Neuronal stem cell (in vitro differentiated cells): ENCODE measurements around the gene ISCU.

Experiments used
- DNase-seq: peaks from one replicate; pipeline ENCODE4 v3.0.0-alpha.2; 2013; ENCODE audit warnings: low spot score
- H2AFZ ChIP-seq: one replicate; pipeline ENCODE4 v1.6.1; 2013; ENCODE audit warnings: mild to moderate bottlenecking, low read length, inconsistent platforms
- H2AK5ac ChIP-seq: 2 replicates; pipeline ENCODE4 v1.6.1; 2013; ENCODE audit warnings: low read depth, mild to moderate bottlenecking, inconsistent platforms, low read length, moderate library complexity, mixed read lengths
- H2BK120ac ChIP-seq: 2 replicates; pipeline ENCODE4 v1.6.1; 2013; ENCODE audit warnings: low read depth, mild to moderate bottlenecking, inconsistent platforms, low read length, moderate library complexity, mixed read lengths
- H2BK12ac ChIP-seq: one replicate; pipeline ENCODE4 v1.6.1; 2013; ENCODE audit warnings: low read length, inconsistent platforms
- H2BK15ac ChIP-seq: 2 replicates; pipeline ENCODE4 v1.6.1; 2013; ENCODE audit warnings: mild to moderate bottlenecking, low read length, inconsistent platforms, mixed read lengths
- H2BK5ac ChIP-seq: one replicate; pipeline ENCODE4 v1.6.1; 2013; ENCODE audit warnings: inconsistent platforms, mild to moderate bottlenecking, low read length, moderate library complexity
- H3K14ac ChIP-seq: one replicate; pipeline ENCODE4 v1.6.1; 2013; ENCODE audit warnings: low read length, inconsistent platforms
- H3K18ac ChIP-seq: 2 replicates; pipeline ENCODE4 v1.6.1; 2013; ENCODE audit warnings: low read length, inconsistent platforms
- H3K23ac ChIP-seq: 2 replicates; pipeline ENCODE4 v1.6.1; 2013; ENCODE audit warnings: low read depth, mild to moderate bottlenecking, mixed read lengths, low read length, inconsistent platforms; ENCODE audit not compliant: poor library complexity
- H3K27ac ChIP-seq: replicated peaks from 3 replicates; pipeline ENCODE4 v1.5.1; 2013; ENCODE audit warnings: low read length, inconsistent platforms
- H3K27me3 ChIP-seq, 3 experiments: 2 replicates each; pipeline ENCODE4 v1.6.1; 2013; ENCODE audit warnings: low read length in 3 of 3, mild to moderate bottlenecking in 2 of 3, inconsistent platforms in 1 of 3, low read depth in 1 of 3, mixed read lengths in 1 of 3, moderate library complexity in 1 of 3; ENCODE audit not compliant: control insufficient read depth in 3 of 3, insufficient read depth in 3 of 3
- H3K36me3 ChIP-seq, 2 donors: replicated peaks in 1 of 2; 2 replicates each; pipeline ENCODE4 v1.6.1; 2013; ENCODE audit warnings: low read length in 2 of 2; ENCODE audit not compliant: control insufficient read depth in 2 of 2, insufficient read depth in 2 of 2
- H3K4ac ChIP-seq: 2 replicates; pipeline ENCODE4 v1.6.1; 2013; ENCODE audit warnings: inconsistent platforms, mild to moderate bottlenecking, low read length, moderate library complexity
- H3K4me1 ChIP-seq, 2 donors: 1 replicate in 1 of 2; 2 replicates in 1 of 2; pipeline ENCODE4 v1.6.1; 2013; ENCODE audit warnings: low read length in 2 of 2, low read depth in 1 of 2; ENCODE audit not compliant: control insufficient read depth in 2 of 2, insufficient read depth in 1 of 2
- H3K4me2 ChIP-seq: one replicate; pipeline ENCODE4 v1.6.1; 2013; ENCODE audit warnings: mild to moderate bottlenecking, low read length, inconsistent platforms; ENCODE audit not compliant: insufficient read depth, poor library complexity, severe bottlenecking
- H3K4me3 ChIP-seq, 2 donors: 2 replicates each; pipeline ENCODE4 v1.5.1; 2013; ENCODE audit warnings: low read length in 2 of 2, mild to moderate bottlenecking in 2 of 2, inconsistent platforms in 1 of 2, moderate library complexity in 1 of 2
- H3K79me1 ChIP-seq: one replicate; pipeline ENCODE4 v1.6.1; 2013; ENCODE audit warnings: low read depth, mild to moderate bottlenecking, inconsistent platforms, low read length, moderate library complexity
- H3K9ac ChIP-seq: one replicate; pipeline ENCODE4 v1.6.1; 2013; ENCODE audit warnings: mild to moderate bottlenecking, low read depth, low read length, inconsistent platforms; ENCODE audit not compliant: poor library complexity
- H3K9me3 ChIP-seq, 2 donors: replicated peaks in 1 of 2; 2 replicates each; pipeline versions ENCODE3 to v1.6.1; 2013; ENCODE audit warnings: low read length in 2 of 2, mild to moderate bottlenecking in 2 of 2, inconsistent platforms in 1 of 2, low read depth in 1 of 2, mixed read lengths in 1 of 2, moderate library complexity in 1 of 2; ENCODE audit not compliant: control insufficient read depth in 2 of 2, insufficient read depth in 1 of 2
- H4K8ac ChIP-seq: one replicate; pipeline ENCODE4 v1.6.1; 2013; ENCODE audit warnings: low read depth, mild to moderate bottlenecking, inconsistent platforms, low read length, moderate library complexity
- H4K91ac ChIP-seq: one replicate; pipeline ENCODE4 v1.6.1; 2013; ENCODE audit warnings: low read length, low read depth, mild to moderate bottlenecking, inconsistent platforms; ENCODE audit not compliant: poor library complexity
- WGBS, 2 donors: extraction: QIAGEN DNeasy Blood & Tissue Kit; methylation state at CpG; one replicate each; pipeline ENCODE4 v1.1.7; 2013; ENCODE audit warnings: missing lambda C conversion rate in 2 of 2, mixed read lengths in 1 of 2; ENCODE audit not compliant: insufficient read length in 2 of 2, insufficient replicate concordance in 1 of 2; ENCODE audit errors: extremely low coverage in 2 of 2; 5-methylcytosine and 5-hydroxymethylcytosine counted together

The ISCU gene

GRCh38 chr12:108609537-108610335, 47.3 kb downstream of the ISCU start:
- H3K23ac ChIP-seq = no peak overlapping the region
- no peak overlapping the region for H3K27ac ChIP-seq
- no peak overlapping the region for H2BK12ac ChIP-seq
- H2AK5ac ChIP-seq = peak overlapping the region; percentile 24
- DNase-seq = no peak
- H3K14ac ChIP-seq = no peak overlapping the region
- WGBS, 2 donors = no CpG with 5 or more reads among the region's 21 CpGs
- H3K4ac ChIP-seq = no peak overlapping the region
- no peak overlapping the region for H4K91ac ChIP-seq
- no peak overlapping the region for H3K9ac ChIP-seq
- H3K79me1 ChIP-seq = no peaks in the 10 kb centered on the region
- peaks cover 0 to 1% of the 10 kb centered on the region in 2 donors for H3K9me3 ChIP-seq
- H3K36me3 ChIP-seq = no peaks in the 10 kb centered on the region
- no peak overlapping the region for H3K18ac ChIP-seq
- H3K4me1 ChIP-seq = peaks cover 0 to 5% of the 10 kb centered on the region in 2 donors
- H3K4me3 ChIP-seq = no peak overlapping the region
- H3K27me3 ChIP-seq = peaks cover 0 to 19% (median 0%) of the 10 kb centered on the region in 3 experiments
- H2BK120ac ChIP-seq = no peak overlapping the region
- H2BK15ac ChIP-seq = no peak overlapping the region
- no peak overlapping the region for H3K4me2 ChIP-seq
- no peak overlapping the region for H4K8ac ChIP-seq
- no peak overlapping the region for H2BK5ac ChIP-seq
- no peak overlapping the region for H2AFZ ChIP-seq

- Histone ChIP-seq H3K9me3 (peaks cover 0 to 1% of the 10 kb centered on the region in 2 donors), H3K18ac (no peak overlapping the region), H3K79me1 (no peaks in the 10 kb centered on the region), H3K27me3 (peaks cover 0 to 19% (median 0%) of the 10 kb centered on the region in 3 experiments), H3K4me1 (peaks cover 0 to 5% of the 10 kb centered on the region in 2 donors), H3K4me2 (no peak overlapping the region), H2BK120ac (no peak overlapping the region), H3K23ac (no peak overlapping the region), H3K14ac (no peak overlapping the region), H2AK5ac (peak overlapping the region; percentile 24), H3K36me3 (no peaks in the 10 kb centered on the region), H4K91ac (no peak overlapping the region), H2BK12ac (no peak overlapping the region), H3K4ac (no peak overlapping the region), H3K4me3 (no peak overlapping the region), H2BK5ac (no peak overlapping the region), H3K27ac (no peak overlapping the region), H2AFZ (no peak overlapping the region), H3K9ac (no peak overlapping the region), H4K8ac (no peak overlapping the region), H2BK15ac (no peak overlapping the region)
- DNase-seq = no peak
- WGBS, 2 donors = no CpG with 5 or more reads among the region's 8 CpGs
These were observed 48.0 kb downstream of the ISCU start for GRCh38 chr12:108610336-108610815.

- Histone ChIP-seq H3K14ac (no peak overlapping the region), H4K8ac (no peak overlapping the region), H3K9me3 (peaks cover 0 to 3% of the 10 kb centered on the region in 2 donors), H2BK120ac (no peak overlapping the region), H3K36me3 (no peaks in the 10 kb centered on the region), H3K4me2 (no peak overlapping the region), H2BK5ac (no peak overlapping the region), H3K23ac (no peak overlapping the region), H2AFZ (no peak overlapping the region), H2BK15ac (peak overlapping the region; percentile 45), H3K18ac (peak overlapping the region; percentile 4), H3K27ac (no peak overlapping the region), H3K4me3 (no peak overlapping the region), H3K4me1 (peaks cover 0 to 5% of the 10 kb centered on the region in 2 donors), H3K27me3 (peaks cover 0 to 19% (median 0%) of the 10 kb centered on the region in 3 experiments), H3K79me1 (no peaks in the 10 kb centered on the region), H3K9ac (no peak overlapping the region), H2BK12ac (no peak overlapping the region), H2AK5ac (peak overlapping the region; percentile 24), H4K91ac (peak overlapping the region; percentile 74), H3K4ac (no peak overlapping the region)
- WGBS, 2 donors = no CpG with 5 or more reads among the region's 15 CpGs
- no peak for DNase-seq
These were observed 48.6 kb downstream of the ISCU start for GRCh38 chr12:108610856-108611605.

GRCh38 chr12:108611884-108612415, 49.6 kb downstream of the ISCU start:
- no peak overlapping the region for H3K23ac ChIP-seq
- no peak overlapping the region for H4K8ac ChIP-seq
- DNase-seq = no peak
- H3K4me3 ChIP-seq = no peak overlapping the region
- H2AFZ ChIP-seq = peak overlapping the region; percentile 37
- WGBS, 2 donors = no CpG with 5 or more reads among the region's 5 CpGs
- H3K4me1 ChIP-seq = peaks cover 0 to 5% of the 10 kb centered on the region in 2 donors
- peaks cover 0 to 4% of the 10 kb centered on the region in 2 donors for H3K9me3 ChIP-seq
- H3K18ac ChIP-seq = no peak overlapping the region
- no peak overlapping the region for H3K4ac ChIP-seq
- H3K27me3 ChIP-seq = peaks cover 0 to 19% (median 0%) of the 10 kb centered on the region in 3 experiments
- H3K27ac ChIP-seq = no peak overlapping the region
- no peak overlapping the region for H3K14ac ChIP-seq
- H2BK5ac ChIP-seq = no peak overlapping the region
- H3K79me1 ChIP-seq = no peaks in the 10 kb centered on the region
- H2BK15ac ChIP-seq = no peak overlapping the region
- H3K36me3 ChIP-seq = no peaks in the 10 kb centered on the region
- H3K4me2 ChIP-seq = no peak overlapping the region
- no peak overlapping the region for H2BK12ac ChIP-seq
- no peak overlapping the region for H2AK5ac ChIP-seq
- no peak overlapping the region for H3K9ac ChIP-seq
- H2BK120ac ChIP-seq = no peak overlapping the region
- H4K91ac ChIP-seq = no peak overlapping the region
